Fibroblast of lung (primary cell): ENCODE data around the gene ANKS3. TPM values are rescaled to one million over a fixed set of nuclear protein-coding genes. Genes with fewer than 3 reads are reported as not detected.

Source experiments
- DNase-seq, 2 donors: peaks; one replicate each; pipeline versions ENCODE4 v3.0.0 to v3.0.0-alpha.2; 2010; ENCODE audit warnings: low read depth in 2 of 2
- H2AFZ ChIP-seq: 2 replicates; pipeline ENCODE4 v1.5.1; 2012; ENCODE audit warnings: low read length, control low read depth, inconsistent platforms
- H3K27ac ChIP-seq: 2 replicates; pipeline ENCODE4 v1.5.1; 2011; ENCODE audit warnings: low read length, control low read depth; ENCODE audit not compliant: insufficient read depth
- H3K27me3 ChIP-seq: 2 replicates; pipeline ENCODE4 v1.5.1; 2011; ENCODE audit warnings: mild to moderate bottlenecking, low read length; ENCODE audit not compliant: control insufficient read depth, insufficient read depth
- H3K36me3 ChIP-seq: 2 replicates; pipeline ENCODE4 v1.5.1; 2011; ENCODE audit warnings: low read length; ENCODE audit not compliant: control insufficient read depth, insufficient read depth
- H3K4me1 ChIP-seq: 2 replicates; pipeline ENCODE4 v1.5.1; 2011; ENCODE audit warnings: low read length; ENCODE audit not compliant: control insufficient read depth, insufficient read depth; ENCODE audit errors: extremely low read depth
- H3K4me2 ChIP-seq: 2 replicates; pipeline ENCODE4 v1.5.1; 2011; ENCODE audit warnings: low read length, control low read depth; ENCODE audit not compliant: insufficient read depth; ENCODE audit errors: extremely low read depth
- H3K4me3 ChIP-seq, 4 experiments: fragments of 200-600 bp in 1 of 4; sonication (generic) in 1 of 4; replicated peaks in 1 of 4; 2 replicates each; pipeline ENCODE4 v1.5.1; 2011 to 2016; ENCODE audit warnings: low read length in 4 of 4, low read depth in 3 of 4, mild to moderate bottlenecking in 3 of 4, control low read depth in 2 of 4, inconsistent platforms in 1 of 4, mixed read lengths in 1 of 4; ENCODE audit not compliant: insufficient read depth in 1 of 4; ENCODE audit errors: control extremely low read depth in 1 of 4
- H3K79me2 ChIP-seq: 2 replicates; pipeline ENCODE4 v1.5.1; 2012; ENCODE audit warnings: mild to moderate bottlenecking, low read length, inconsistent platforms; ENCODE audit not compliant: control insufficient read depth, insufficient read depth
- H3K9ac ChIP-seq: 2 replicates; pipeline ENCODE4 v1.5.1; 2011; ENCODE audit warnings: mild to moderate bottlenecking, low read length, control low read depth; ENCODE audit not compliant: insufficient read depth
- H3K9me3 ChIP-seq: 2 replicates; pipeline ENCODE4 v1.5.1; 2012; ENCODE audit warnings: low read depth, low read length; ENCODE audit not compliant: control insufficient read depth, insufficient read depth
- H4K20me1 ChIP-seq: 2 replicates; pipeline ENCODE4 v1.5.1; 2011; ENCODE audit warnings: low read length; ENCODE audit not compliant: control insufficient read depth, insufficient read depth; ENCODE audit errors: extremely low read depth
- CTCF ChIP-seq, 2 donors: IDR thresholded peaks in 1 of 2; conservative IDR thresholded peaks in 1 of 2; 1 replicate in 1 of 2; 2 replicates in 1 of 2; pipeline ENCODE4 v1.5.1; 2011 to 2012; ENCODE audit warnings: low read length in 2 of 2, control low read depth in 1 of 2, inconsistent platforms in 1 of 2, low read depth in 1 of 2, mild to moderate bottlenecking in 1 of 2
- EZH2 ChIP-seq: IDR thresholded peaks from 2 replicates; pipeline ENCODE4 v1.5.1; 2012; ENCODE audit warnings: low read length, control low read depth, mild to moderate bottlenecking; ENCODE audit errors: missing control alignments
- polyA plus RNA-seq, 2 donors: library from polyadenylated mRNA; depleted of rRNA in 1 of 2; stranded (reverse) in 1 of 2; unstranded in 1 of 2; fragments of >200 nt; gene quantifications; 2 replicates each; pipeline ENCODE4 v1.2.1, GENCODE V29; 2011 to 2012; ENCODE audit warnings: missing spikeins in 1 of 2
- total RNA-seq: library from RNA; depleted of rRNA; stranded (reverse); fragments of >200 nt; gene quantifications from 2 replicates; pipeline ENCODE4 v1.2.1, GENCODE V29; 2014

Gene ANKS3
- total and polyA plus RNA-seq, 2 donors (not counting 1 experiment from before 2014, with no cell fraction given), result 11.9 to 26.3 TPM

GRCh38 chr16:4696905-4697847 lies 36.9 kb downstream of the ANKS3 start:
- Histone ChIP-seq H3K27me3 (no peaks in the 10 kb centered on the region), H3K36me3 (peaks cover 39% of the 10 kb centered on the region)
- no peak for DNase-seq

GRCh38 chr16:4696172-4696904 lies 37.7 kb downstream of the ANKS3 start:
- H3K36me3 ChIP-seq, result peaks cover 33% of the 10 kb centered on the region
- H4K20me1 ChIP-seq, result no peaks in the 10 kb centered on the region
- H3K9me3 ChIP-seq, result no peaks in the 10 kb centered on the region
- H3K27ac ChIP-seq, result peak overlapping the region; percentile 20
- no peaks in the 10 kb centered on the region for H3K27me3 ChIP-seq
- peaks cover 7% of the 10 kb centered on the region for H3K4me1 ChIP-seq
- TF ChIP-seq EZH2 (no peak), CTCF (conservative IDR thresholded peaks at IDR 0.05 in 1 of 2, IDR thresholded peaks at IDR 0.05 in 1 of 2; ENCODE audit: low read depth in 1 of 2, low read length in 2 of 2) (no peak)
- no peak overlapping the region for H3K4me2 ChIP-seq
- no peak overlapping the region for H3K9ac ChIP-seq
- peaks cover 4% of the 10 kb centered on the region for H3K79me2 ChIP-seq
- no peak overlapping the region for H3K4me3 ChIP-seq
- H2AFZ ChIP-seq, result no peak overlapping the region
- DNase-seq, result no peak

More at GRCh38 chr16:4696905-4697847, 36.9 kb downstream of the ANKS3 start:
- Histone ChIP-seq H2AFZ (no peak overlapping the region), H3K27ac (no peak overlapping the region), H3K4me3 (no peak overlapping the region), H4K20me1 (no peaks in the 10 kb centered on the region), H3K9ac (no peak overlapping the region), H3K9me3 (no peaks in the 10 kb centered on the region), H3K4me2 (no peak overlapping the region), H3K79me2 (peaks cover 4% of the 10 kb centered on the region), H3K4me1 (peaks cover 7% of the 10 kb centered on the region)
- TF ChIP-seq CTCF (conservative IDR thresholded peaks at IDR 0.05 in 1 of 2, IDR thresholded peaks at IDR 0.05 in 1 of 2; ENCODE audit: low read depth in 1 of 2, low read length in 2 of 2), result no peak
- no peak for TF ChIP-seq EZH2
